HG03139 (cell line): ENCODE measurements around the gene FNIP1.
"Not testable (repeated sequence)": the region's sequence is repeated elsewhere in the genome, so short reads cannot be mapped to it uniquely, and the experiment has no call there.

Experiments used
- ATAC-seq: cut with Tn5 transposase; IDR thresholded peaks from one replicate; pipeline ENCODE4 v1.9.1; 2021; ENCODE audit not compliant: unreplicated experiment

Gene FNIP1

GRCh38 chr5:131610198-131611063 is 186.4 kb downstream of the FNIP1 start:
- ATAC-seq = no peak

DNA sequence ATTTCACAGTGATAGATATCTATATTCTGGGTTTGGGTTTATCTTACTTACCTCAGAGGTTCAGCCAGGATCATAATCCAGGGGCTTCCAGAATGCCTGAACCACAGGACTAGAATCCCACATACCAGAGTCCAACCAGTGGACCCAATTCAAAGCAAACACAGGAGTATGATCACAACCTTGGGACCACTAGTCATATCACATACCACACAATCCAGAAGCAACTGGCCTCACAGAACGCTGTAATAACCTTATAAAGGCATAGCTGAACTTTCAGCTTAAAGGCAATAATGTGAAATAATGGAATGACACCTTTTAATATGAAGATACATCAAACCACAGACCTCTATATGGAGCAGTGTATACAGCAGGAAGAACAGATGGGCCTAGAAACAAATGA is 187.0 kb downstream of the FNIP1 start:
- ATAC-seq = no peak

GRCh38 chr5:131608597-131608996 is 188.2 kb downstream of the FNIP1 start:
- no peak for ATAC-seq

DNA sequence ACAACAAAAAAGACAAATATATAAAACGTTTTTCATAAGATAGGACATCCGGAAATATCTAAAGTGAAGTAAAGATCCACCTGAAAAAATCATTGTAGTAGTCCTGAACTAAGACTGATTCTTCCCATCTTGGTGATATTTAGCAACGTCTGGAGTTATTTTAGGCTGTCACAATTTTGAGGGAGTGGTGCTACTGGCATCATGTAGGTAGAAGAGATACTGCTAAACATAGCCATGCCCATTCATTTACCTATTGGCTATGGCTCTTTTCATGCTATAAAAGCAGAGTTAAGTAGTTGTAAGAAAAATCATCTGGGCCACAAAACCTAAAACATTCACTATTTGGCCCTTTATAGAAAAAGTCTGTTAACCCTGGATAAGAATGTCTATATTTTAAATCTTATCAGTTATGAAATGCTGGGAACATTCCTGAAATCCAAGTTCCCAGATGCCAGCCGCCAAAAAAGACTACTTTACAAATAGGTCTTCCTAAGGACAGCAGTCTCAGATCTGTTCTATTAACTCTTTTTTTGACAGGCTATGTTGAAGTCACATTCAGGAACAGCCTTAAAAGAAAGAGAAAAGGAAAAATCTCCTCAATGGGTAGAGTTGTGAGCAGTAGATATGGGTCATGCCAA is 188.8 kb downstream of the FNIP1 start:
- no peak for ATAC-seq

DNA sequence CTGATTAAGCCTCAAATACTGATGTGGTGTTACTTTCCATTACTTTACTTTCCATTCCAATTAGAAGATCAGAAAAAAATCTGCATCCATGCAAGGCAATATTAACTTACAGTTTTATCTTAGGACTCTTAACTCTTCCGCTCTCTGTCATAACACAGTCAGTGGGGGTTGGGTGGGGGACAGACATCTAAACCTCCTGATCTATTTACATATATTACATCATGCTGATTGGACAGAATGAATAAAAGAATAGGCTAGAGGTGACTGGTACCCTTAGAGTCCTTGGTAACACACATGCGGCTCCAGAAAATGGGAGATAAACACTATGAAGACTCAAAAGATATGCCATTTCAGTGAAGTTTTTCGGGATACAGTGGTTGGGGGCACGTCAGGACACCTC is 189.4 kb downstream of the FNIP1 start:
- no peak for ATAC-seq

- no peak for ATAC-seq
These were observed 191.7 kb downstream of the FNIP1 start for GRCh38 chr5:131605086-131605485.

DNA sequence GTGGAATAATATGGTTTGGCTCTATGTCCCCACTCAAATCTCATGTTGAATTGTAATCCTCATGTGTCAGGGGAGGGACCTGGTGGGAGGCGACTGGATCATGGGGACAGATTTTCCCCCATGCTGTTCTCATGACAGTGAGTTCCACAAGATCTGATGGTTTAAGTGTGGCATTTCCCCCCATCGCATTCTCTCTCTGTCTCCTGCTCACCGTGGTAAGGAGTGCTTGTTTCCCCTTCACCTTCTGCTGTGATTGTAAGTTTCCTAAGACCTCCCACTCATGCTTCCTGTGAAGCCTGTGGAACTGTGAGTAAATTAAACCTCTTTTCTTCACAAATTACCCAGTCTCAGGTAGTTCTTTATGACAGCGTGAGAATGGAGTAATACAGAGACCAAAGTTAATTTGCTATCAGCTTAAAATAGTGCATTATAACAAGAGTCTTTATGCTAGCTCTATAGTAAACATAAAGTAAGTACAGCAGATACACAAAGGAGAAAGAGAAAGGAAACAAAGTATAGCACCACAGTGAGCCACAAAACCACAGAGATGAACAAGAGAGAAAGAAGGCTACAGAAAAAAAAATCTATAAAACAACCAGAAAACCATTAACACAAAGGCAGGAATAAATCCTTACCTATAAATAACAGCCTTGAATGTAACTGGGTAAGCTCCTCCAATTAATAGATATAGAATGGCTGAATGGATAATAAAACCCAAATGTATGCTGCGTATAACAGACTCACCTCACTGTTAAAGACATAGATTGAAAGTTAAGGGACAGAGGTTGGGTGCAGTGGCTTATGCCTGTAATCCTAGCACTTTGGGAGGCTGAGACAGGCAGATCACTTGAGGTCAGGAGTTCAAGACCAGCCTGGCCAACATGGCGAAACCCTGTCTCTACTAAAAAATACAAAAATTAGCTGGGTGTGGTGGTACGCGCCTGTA is 201.5 kb downstream of the FNIP1 start:
- ATAC-seq = peak; percentile 72

DNA sequence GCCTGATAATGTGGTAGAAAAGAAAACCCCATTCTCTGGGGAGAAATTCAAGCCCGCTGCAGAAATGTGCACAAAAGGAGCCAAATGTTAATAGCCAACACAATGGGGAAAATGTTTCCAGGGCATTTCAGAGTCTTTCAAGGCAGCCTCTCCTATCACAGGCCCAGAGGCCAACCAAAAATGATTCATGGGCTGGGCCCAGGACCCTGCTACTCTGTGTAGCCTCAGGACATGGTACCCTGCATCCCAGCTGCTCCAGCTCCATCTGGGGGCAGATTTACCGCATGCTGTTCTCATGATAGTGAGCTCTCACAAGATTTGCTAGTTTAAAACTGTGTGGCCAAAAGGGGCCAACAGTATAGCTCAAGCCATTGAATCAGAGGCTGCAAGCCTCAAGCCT is 202.9 kb downstream of the FNIP1 start:
- no peak for ATAC-seq

DNA sequence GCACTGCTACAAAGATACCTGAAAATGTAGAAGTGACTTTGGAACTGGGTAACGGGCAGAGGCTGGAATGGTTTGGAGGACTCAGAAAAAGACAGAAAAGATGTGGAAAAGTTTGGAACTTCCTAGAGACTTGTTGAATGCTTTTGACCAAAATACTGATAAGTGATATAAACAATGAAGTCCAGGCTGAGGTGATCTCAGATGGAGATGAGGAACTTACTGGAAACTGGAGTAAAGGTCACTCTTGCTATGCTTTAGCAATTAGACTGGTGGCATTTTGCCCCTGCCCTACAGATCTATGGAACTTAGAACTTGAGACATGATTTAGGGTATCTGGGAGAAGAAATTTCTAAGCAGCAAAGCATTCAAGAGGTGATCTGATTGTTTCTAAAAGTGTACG is 203.4 kb downstream of the FNIP1 start:
- not testable (repeated sequence) for ATAC-seq
